ENCODE results near the gene CCDC97. TPM values are rescaled to one million over a fixed set of nuclear protein-coding genes. Genes with fewer than 3 reads are reported as not detected.

Gene CCDC97
- polyA plus RNA-seq, 1 of the 3 experiments (the other 2 are of a cell fraction) = 9.6 TPM

- no peaks in the 10 kb centered on the region for H3K9me3 ChIP-seq
- peaks cover 4% of the 10 kb centered on the region for H3F3A ChIP-seq (replicated peaks; ENCODE audit: insufficient read depth)
- DNase-seq = no peak
- peaks cover 9% of the 10 kb centered on the region; the same call in 1 of the 2 replicates for H4K20me1 ChIP-seq (ENCODE audit: insufficient read depth)
- no peak overlapping the region for H2AFZ ChIP-seq (ENCODE audit: low read depth)
- no peaks in the 10 kb centered on the region for H3K27me3 ChIP-seq (ENCODE audit: insufficient read depth)
- WGBS (ENCODE audit: low lambda C conversion rate) = 98% methylated on average over 10 of the region's 10 CpGs
- no peaks in the 10 kb centered on the region for H3K4me1 ChIP-seq (ENCODE audit: control insufficient read depth in 1 of 2, insufficient read depth in 2 of 2, low read depth in 1 of 2, low read length in 1 of 2)
- ChIA-PET POLR2A (no interaction called here), CTCF (interaction anchor here (1.0 to 12.4 kb wide), 3 partner anchors 9 to 27 kb away, joined by 3 to 105 read pairs (median 4); no protein-coding TSS in a partner anchor)
- peaks cover 91% of the 10 kb centered on the region in 2 experiments for H3K36me3 ChIP-seq (replicated peaks in 1 of 2; ENCODE audit: control insufficient read depth in 1 of 2, insufficient read depth in 2 of 2, low read length in 1 of 2)
- TF ChIP-seq TAF1 (IDR thresholded peaks at IDR 0.05; ENCODE audit: borderline replicate concordance, low read depth, low read length) = no peak
- no peak for TF ChIP-seq SIN3A (IDR thresholded peaks at IDR 0.05; ENCODE audit: borderline replicate concordance, low read depth, low read length)
- no peak for TF ChIP-seq EP300 (IDR thresholded peaks at IDR 0.05; ENCODE audit: borderline replicate concordance in 1 of 2, low read depth in 1 of 2, low read length in 1 of 2)
- no peak for TF ChIP-seq RAD21 (IDR thresholded peaks at IDR 0.05; ENCODE audit: low read length)
- TF ChIP-seq FOSL2 (IDR thresholded peaks at IDR 0.05; ENCODE audit: borderline replicate concordance, low read depth) = no peak
- no peak overlapping the region for H3K4me2 ChIP-seq
- H3K27ac ChIP-seq (ENCODE audit: low read depth in 2 of 2, low read length in 1 of 2) = no peak overlapping the region
- no peak overlapping the region for H3K9ac ChIP-seq
- no peaks in the 10 kb centered on the region for H3K9me2 ChIP-seq
- H3K4me3 ChIP-seq (ENCODE audit: low read depth in 2 of 2, low read length in 1 of 2) = no peak overlapping the region
- peaks cover 23% of the 10 kb centered on the region; the same call in 1 of the 2 replicates for H3K79me2 ChIP-seq (ENCODE audit: insufficient read depth)
Observed at GRCh38 chr19:41294393-41294792, 15.6 kb upstream of the CCDC97 start.

- Histone ChIP-seq H3F3A (replicated peaks; ENCODE audit: insufficient read depth) (peaks cover 10% of the 10 kb centered on the region), H2AFZ (ENCODE audit: low read depth) (no peak overlapping the region), H3K79me2 (ENCODE audit: insufficient read depth) (peaks cover 18% of the 10 kb centered on the region; the same call in 1 of the 2 replicates), H4K20me1 (ENCODE audit: insufficient read depth) (peaks cover 9% of the 10 kb centered on the region; the same call in 1 of the 2 replicates), H3K36me3 (replicated peaks in 1 of 2; ENCODE audit: control insufficient read depth in 1 of 2, insufficient read depth in 2 of 2, low read length in 1 of 2) (peaks cover 86 to 95% of the 10 kb centered on the region in 2 experiments), H3K9me3 (no peaks in the 10 kb centered on the region), H3K4me2 (no peak overlapping the region), H3K9ac (no peak overlapping the region), H3K4me3 (ENCODE audit: low read depth in 2 of 2, low read length in 1 of 2) (no peak overlapping the region), H3K27ac (ENCODE audit: low read depth in 2 of 2, low read length in 1 of 2) (no peak overlapping the region), H3K27me3 (ENCODE audit: insufficient read depth) (no peaks in the 10 kb centered on the region), H3K9me2 (no peaks in the 10 kb centered on the region), H3K4me1 (ENCODE audit: control insufficient read depth in 1 of 2, insufficient read depth in 2 of 2, low read depth in 1 of 2, low read length in 1 of 2) (no peaks in the 10 kb centered on the region)
- CTCF ChIA-PET = interaction anchor here (0.8 to 12.4 kb wide), 3 partner anchors 11 to 27 kb away, joined by 4 to 105 read pairs (median 4); no protein-coding TSS in a partner anchor
- POLR2A ChIA-PET = interaction anchor here (0.8 kb wide), 1 partner anchor 9 kb away, joined by 3 read pairs; no protein-coding TSS in a partner anchor
- no peak for DNase-seq
- WGBS (ENCODE audit: low lambda C conversion rate) = 86% methylated on average over 6 of the region's 6 CpGs
- TF ChIP-seq YY1 (IDR thresholded peaks at IDR 0.05; ENCODE audit: low read depth) (no peak), RXRA (IDR thresholded peaks at IDR 0.05; ENCODE audit: borderline replicate concordance, low read depth) (no peak), NRF1 (IDR thresholded peaks at IDR 0.05; ENCODE audit: low read depth, low read length) (no peak), FOXJ3 (CRISPR knock-in tag; IDR thresholded peaks at IDR 0.05) (no peak), TEAD4 (IDR thresholded peaks at IDR 0.05; ENCODE audit: borderline replicate concordance, insufficient read depth) (no peak), EZH2phosphoT487 (IDR thresholded peaks at IDR 0.05; ENCODE audit: borderline replicate concordance, low read depth) (no peak), TCF12 (IDR thresholded peaks at IDR 0.05) (no peak), CHD2 (IDR thresholded peaks at IDR 0.05; ENCODE audit: low read length, partially characterized antibody) (no peak), FOXM1 (IDR thresholded peaks at IDR 0.05; ENCODE audit: low read depth) (no peak), MXI1 (IDR thresholded peaks at IDR 0.05; ENCODE audit: low read depth, low read length) (no peak), MAX (IDR thresholded peaks at IDR 0.05; ENCODE audit: low read depth) (no peak), GATA2 (CRISPR knock-in tag; IDR thresholded peaks at IDR 0.05) (no peak), PBX3 (IDR thresholded peaks at IDR 0.05) (no peak), RAD21 (IDR thresholded peaks at IDR 0.05; ENCODE audit: low read length) (no peak), GABPA (IDR thresholded peaks at IDR 0.05; ENCODE audit: low read depth) (no peak), CTCF (IDR thresholded peaks at IDR 0.05) (no peak)
- TF ChIP-seq, protein P1, sequence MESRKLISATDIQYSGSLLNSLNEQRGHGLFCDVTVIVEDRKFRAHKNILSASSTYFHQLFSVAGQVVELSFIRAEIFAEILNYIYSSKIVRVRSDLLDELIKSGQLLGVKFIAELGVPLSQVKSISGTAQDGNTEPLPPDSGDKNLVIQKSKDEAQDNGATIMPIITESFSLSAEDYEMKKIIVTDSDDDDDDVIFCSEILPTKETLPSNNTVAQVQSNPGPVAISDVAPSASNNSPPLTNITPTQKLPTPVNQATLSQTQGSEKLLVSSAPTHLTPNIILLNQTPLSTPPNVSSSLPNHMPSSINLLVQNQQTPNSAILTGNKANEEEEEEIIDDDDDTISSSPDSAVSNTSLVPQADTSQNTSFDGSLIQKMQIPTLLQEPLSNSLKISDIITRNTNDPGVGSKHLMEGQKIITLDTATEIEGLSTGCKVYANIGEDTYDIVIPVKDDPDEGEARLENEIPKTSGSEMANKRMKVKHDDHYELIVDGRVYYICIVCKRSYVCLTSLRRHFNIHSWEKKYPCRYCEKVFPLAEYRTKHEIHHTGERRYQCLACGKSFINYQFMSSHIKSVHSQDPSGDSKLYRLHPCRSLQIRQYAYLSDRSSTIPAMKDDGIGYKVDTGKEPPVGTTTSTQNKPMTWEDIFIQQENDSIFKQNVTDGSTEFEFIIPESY (IDR thresholded peaks at IDR 0.05; ENCODE audit: borderline replicate concordance, low read depth) = no peak
Observed at GRCh38 chr19:41295499-41295898, 14.5 kb upstream of the CCDC97 start.

Data from SK-N-SH (cell line).